ENCODE results near the gene OR6B2.
"Not testable (repeated sequence)": the region's sequence is repeated elsewhere in the genome, so short reads cannot be mapped to it uniquely, and the experiment has no call there.

Gene OR6B2

DNA sequence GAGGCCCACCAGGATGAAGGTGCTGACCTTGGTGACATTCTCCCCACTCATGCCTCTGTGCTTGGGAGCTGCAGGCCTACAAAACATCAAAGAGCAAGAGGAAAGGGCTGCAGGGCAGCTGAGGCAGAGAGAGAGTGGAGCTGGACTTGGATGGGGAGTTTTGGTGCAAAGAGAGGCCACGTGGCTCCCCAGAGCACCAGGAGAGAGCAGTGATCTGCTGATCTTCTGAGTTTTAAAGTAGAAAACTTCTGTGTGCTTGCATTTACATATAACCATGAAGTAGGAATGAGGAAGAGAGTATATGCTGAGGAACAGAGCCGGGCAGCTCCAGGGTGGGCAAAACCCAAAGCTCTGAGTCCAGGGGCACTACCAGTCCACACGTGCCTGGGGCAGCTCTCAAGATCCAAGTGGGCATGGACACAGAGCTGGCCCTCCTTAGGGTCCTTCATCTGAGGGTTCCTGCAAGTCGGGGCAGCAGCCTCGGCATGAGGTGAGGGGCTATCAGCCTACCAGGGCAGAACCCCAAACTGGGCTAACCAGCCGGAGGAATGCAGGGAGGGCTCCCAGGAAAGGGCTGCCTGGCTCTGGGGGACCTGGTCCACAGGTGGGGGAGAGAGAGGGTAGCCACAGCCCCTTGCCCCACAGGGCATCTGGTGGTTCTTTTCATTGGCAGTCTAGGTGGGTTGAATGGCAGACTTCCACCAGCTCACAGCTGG, at the start of gene OR6B2:
TSS of gene OR6B2 (minus strand) at position 51 of the 716 bp plus-strand sequence. CDS start at position 51, 0 bp downstream.
- no peak for DNase-seq

DNA sequence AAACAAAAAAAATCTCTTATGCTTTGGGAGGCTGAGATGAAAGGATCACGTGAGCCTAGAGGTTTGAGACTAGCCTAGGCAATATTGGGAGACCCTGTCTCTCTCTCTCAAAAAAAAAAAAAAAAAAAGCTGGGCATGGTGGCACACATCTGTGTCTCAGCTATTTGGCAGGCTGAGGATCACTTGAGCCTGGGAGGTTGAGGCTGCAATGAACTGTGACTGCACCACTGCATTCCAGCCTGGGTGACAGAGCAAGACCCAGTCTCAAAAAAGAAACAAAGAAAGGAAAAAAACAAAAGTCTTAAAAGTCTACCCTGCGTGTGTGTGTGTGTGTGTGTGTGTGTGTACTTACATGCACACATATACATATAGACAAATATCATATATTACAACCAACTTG, 48.4 kb upstream of the OR6B2 start:
- DNase-seq, result no peak

DNA sequence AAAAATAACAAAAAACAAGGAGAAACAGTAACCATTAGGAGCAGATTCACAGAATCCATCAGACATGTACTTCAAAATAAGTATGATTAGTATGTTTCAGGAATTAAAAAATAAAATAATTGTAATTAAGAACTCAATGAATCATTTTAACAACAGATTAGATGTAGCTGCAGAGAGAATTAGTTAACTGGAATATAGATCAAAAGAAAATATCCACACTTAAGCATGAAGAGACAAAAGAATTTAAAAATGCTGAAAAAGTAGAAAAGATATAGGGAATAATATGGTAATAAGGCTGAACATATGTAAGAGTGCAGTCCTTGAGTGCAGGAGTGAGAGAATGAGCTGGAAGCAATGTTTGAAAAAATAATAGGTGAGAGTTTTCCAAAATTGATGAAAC, 47.2 kb upstream of the OR6B2 start:
- DNase-seq, result no peak

DNA sequence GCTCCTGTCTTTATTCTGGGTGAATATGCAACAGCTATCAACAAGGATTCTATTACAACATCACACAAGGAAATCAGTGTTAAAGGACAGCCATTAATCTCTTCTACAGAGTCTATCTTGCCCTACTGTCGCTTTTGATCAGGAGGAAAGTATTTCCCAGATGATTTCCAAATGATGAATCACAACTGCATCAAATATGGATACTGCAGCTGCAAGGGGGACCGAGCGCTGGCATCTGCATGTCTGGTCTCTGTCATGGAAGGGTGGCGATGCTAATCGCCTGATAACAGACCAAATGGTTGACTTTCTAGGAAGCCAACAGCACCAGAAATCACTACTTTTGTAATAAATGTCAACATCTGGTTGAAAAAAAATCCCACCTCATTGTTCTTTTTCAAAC, 44.3 kb upstream of the OR6B2 start:
- DNase-seq, result no peak

DNA sequence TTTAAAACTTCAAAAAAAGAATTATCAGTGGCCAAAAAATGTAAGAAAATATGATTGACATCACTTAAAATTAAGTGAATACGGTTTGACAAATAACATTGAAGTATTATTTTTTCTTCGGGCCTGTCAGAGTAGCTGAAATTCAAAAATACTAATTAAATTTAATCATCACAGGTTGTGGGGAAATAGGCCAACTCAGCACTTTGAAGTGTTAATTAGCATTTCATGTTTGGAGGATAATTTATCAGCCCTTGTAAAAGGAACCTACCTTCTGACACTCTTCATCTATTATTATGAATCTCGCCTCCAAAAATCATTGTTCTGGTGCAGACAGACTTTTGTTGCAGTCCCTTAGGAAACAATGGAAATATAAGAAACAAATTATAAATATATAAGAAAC, 40.7 kb upstream of the OR6B2 start:
- no peak for DNase-seq

DNA sequence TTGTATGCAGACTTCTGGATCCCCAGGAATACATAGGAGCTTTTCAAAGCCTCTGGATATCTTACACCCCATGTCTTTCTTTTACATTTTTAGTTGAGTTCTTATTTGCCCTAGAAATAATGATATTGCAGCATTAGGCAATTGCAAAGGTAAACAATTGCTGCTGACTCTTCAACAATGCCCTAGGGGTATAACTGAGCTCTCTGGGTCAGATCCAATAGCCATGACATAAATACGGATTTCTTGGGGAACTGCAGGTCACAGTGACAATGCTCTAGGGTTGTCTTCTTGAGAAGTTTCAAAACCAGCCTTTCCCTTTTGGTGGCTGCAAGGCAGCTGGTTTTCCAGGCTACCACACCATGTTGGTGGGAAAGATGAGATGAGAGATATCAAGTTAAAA, 39.6 kb upstream of the OR6B2 start:
- no peak for DNase-seq

DNA sequence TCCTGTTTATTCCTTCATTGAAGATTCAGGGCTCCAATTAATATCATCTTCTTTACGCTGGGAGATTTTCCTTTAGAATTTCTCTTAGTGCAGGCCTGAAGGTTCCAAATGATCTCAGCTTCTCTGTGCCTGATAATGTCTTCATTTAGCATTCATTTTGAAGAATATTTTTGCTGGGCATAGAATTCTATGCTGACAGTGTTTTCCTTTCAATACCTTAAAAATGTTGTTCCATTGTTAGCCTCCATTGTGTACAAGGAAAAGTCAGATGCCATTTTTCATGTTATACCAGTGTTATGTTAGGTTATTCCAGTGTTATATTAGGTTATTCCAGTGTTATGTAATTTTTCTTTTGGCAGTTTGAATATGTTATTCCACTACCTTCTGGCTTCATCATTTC, 38.0 kb upstream of the OR6B2 start:
- DNase-seq, result no peak

DNA sequence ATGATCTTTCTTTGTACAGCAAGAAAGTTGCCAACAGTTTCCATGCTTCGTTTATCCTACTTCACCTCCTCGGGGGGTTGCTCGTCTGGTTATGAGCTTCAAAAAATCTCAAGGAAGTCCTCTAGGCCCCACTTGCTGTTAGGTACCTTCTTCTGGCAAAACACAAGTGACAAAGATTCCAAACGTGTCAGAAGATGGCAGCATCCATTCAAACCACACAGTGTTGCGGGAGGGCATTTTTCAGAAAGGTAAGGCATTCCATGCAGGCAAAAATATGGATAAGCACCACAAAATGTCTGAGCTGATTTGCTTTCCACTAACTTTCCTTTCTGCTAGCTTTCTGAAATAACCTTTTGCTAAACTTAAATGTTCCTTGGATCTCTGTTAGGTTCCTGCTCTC, 36.3 kb upstream of the OR6B2 start:
- DNase-seq, result no peak

DNA sequence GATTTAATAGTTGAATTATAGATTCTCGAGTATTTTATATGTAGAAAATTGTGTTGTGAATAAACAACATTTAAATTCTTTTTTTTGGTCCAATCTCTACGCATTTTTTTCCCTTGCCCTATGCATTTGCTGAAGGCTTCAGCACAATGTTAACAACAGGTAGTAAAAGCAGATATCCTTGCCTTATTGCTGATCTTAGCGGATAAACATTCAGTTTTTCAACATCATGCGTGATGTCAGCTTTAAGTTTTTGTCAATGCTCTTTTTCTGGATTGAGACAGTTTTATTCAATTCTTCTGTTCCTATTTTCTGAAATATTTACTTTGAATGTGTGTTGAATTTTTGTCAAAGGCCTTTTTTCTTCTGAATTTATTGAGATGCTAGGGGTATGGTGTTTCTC, 34.7 kb upstream of the OR6B2 start:
- no peak for DNase-seq

DNA sequence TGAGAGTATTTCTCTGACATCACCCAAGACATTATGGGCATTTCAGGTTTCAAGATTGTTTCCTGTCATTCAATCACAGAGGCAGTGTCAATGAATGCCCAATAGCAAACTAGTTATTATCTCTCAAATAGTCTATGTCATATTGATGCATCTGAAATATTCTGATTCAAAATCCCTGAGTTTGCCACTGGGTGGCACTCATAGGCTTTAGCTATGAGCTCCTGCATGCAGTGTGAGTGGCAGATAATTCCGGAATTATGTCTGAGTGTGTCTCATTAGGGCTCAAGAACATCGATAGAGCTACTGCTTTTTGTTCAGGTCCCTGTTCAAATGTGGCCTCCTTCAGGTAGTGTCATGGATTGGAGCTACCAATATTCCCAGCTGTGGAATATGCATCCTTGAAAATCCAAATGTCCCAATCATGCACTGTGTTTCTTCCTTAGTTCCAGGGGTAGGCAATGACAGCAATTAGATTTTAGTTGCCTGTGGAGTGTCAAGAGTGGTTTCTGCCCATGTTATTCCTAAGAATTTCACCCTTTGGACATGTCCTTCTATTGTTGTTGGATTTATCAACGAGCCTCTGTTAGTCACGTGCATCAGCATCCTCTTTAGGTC, 30.9 kb upstream of the OR6B2 start:
- no peak for DNase-seq

DNA sequence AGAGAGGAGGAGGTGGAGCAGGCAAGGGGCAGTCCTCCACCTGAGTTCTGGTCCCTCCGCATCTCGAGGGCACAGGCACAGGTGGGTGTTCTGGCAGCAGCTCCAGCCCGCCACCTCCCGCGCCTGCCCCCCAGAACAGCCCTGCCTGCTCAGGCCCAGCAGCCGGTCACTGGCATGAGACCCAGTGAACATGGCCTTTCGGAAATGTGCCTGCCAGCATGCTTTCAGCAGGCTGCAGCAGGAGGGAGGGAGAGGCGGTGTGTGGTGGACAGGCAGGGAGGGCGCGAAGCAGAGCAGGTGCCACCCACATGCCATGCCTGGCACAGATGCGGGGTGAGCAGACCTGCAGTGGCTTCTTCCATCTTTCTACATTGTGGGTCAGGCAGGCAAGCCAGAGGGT, 26.4 kb upstream of the OR6B2 start:
- DNase-seq, result no peak

DNA sequence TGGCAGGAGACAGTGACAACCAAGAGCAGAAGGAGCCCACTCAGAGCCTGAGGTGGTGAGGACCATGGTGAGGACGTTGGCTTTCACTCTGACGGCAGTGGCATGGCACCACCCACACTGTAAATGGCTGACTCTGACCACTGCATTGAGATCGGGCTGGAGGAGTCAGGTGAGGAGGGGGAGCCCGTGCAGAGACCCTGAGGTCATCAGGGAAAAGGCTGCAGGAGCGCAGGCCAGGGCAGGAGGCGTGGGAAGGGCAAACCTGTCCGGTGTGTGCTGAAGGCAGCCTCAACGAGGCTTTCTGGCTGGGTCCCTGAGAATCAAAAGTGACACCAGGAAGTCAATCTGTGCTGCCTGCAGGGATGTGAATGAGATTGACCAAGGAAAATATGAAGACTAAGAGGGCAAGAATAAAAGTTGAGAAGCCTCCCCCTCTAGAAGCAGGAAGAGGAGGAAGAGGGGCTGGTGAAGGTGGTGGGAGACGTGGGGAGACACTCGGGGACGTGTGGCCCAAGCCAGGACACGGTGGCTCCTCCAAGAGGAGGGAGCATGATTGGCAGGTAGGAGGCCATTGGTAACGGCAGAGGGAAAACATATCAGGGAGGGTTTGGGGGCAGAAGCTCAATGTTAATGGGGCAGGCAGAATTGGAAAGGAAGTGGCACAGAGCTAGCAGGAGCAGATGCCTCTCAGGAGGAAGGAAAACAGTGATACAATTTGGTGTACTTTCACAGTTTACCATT, 25.1 kb upstream of the OR6B2 start:
- no peak for DNase-seq

DNA sequence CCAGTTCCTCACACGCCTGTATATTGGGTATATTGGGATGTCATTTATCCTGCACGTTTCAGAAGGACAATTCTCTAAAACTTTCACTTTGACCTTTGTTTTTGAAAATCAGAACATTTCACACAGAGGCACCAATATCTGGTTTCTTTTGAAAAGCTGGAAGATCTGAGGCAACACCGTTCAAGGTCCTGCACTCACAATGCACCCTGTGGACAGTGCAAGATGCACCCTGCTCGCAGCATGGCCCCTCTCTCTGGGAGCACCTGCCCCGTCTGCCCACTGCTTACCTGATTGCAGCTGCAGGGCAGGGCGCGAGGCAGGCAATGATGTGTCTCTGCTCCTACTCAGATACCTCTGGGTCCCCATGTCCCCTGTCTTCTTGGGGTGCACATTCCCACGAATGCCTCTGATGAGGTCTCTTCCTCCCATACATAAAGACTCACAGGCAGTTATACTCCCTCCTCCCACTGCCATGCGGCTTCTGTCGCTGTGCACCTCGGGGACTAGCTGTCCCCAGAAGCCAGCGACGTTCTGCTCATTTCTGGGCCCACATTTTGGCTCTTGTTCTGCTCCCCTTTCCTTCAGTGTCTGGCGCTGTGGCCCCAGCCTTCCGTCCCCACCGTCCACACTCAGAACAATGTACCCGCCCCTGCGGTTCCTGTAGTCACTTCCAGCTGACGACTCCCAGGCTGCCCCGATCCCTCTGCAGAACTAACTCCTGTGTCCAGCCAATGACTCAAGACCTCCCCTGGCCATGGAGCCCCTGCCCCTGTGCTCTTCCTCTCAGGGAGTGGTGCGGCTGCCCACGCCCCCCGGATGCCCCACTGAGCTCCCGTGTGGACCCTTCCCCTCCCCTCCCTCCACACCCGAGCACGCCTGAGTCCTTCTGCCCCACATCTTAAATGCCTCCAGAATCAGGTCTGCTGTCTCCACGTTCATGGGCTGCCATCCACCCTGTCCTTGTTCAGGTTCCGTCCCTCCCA, 23.2 kb upstream of the OR6B2 start, which contains the start of gene OR6B3:
TSS of gene OR6B3 (minus strand) at position 349 of the 983 bp plus-strand sequence.
- no peak for DNase-seq

DNA sequence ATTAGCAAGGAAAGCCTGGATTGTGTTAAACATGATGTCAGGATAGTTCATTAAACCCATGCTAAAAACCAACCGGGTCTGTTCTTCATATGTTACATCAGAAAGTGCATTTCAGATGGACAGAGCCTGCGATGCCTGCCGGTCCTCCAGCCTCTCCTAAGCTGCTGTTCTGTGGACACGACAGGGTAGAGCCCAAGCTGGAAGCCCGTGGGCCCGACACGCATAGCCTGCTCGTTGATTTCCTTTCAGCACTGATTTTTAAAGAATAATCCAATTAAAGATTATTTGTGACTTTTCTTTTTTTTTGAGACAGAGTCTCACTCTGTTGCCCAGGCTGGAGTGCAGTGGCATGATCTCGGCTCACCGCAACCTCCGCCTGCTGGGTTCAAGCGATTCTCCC, 22.3 kb upstream of the OR6B2 start:
- no peak for DNase-seq

DNA sequence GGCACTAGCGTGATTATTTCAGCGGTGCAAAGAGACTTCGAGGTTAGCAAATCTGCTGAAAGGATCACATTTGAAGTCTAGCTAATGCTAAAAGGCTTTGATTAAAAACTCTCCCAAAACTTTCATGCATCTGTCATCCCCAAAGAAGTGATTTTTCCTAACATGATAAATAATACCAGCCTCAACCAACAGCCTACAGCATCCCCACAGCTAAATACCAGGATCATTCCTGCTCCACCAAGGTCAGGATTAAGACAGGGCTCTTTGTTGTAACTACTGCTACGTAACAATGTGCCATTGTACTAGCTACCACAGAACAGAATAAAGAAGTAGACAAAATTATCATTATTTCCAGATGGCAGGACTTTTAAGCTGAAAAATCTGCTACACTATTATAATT, 21.5 kb upstream of the OR6B2 start:
- no peak for DNase-seq

DNA sequence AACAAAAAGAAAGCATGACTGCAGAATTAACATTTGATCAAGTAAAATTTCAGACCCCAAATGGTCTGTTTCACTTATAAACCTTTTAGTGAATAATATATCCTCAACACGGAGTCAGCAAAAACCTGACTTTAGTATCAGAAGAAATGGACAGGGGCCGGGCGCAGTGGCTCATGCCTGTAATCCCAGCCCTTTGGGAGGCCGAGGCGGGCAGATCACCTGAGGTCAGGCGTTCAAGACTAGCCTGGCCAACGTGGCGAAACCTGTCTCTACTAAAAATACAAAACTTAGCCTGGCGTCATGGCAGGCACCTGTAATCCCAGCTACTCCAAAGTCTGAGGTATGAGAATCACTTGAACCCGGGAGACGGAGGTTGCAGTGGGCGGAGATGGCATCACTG, 20.0 kb upstream of the OR6B2 start:
- no peak for DNase-seq

DNA sequence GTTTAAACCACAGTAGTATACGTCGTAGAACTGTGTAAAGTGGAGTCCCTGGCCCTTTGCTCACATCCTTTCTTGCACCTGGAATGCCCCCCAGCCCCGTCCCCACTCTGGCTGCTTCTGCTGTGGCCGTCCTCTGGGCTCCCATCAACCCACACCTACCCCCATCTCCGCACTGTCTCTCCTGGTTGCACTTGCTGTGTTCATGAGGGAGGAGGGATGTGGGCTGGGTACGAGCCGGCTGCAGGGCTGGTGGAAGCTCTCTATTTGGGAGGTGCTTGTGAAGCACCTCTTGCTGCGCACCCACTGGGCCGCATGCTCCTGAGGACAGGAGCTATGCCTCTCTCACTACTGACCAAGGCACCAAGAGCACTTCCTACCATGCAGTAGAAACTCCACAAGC, 18.0 kb upstream of the OR6B2 start:
- no peak for DNase-seq

DNA sequence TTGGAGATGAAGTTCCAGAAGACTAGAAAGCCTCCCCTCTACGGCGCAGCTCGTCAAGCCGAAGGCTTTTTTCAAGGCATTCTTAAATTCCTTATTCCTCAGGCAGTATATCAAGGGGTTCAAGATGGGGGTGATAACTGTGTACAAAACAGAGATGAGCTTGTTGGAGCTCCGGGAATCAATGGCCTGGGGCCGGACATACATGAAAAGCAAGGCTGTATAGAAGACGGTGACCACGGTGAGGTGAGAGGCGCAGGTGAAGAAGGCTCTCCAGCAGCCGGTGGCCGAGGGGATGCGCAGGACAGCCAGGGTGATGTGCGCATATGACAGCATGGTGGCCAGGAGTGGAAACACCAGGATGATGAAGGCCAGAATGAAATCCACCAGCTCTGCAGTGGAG, 14.9 kb upstream of the OR6B2 start:
- DNase-seq, result no peak

DNA sequence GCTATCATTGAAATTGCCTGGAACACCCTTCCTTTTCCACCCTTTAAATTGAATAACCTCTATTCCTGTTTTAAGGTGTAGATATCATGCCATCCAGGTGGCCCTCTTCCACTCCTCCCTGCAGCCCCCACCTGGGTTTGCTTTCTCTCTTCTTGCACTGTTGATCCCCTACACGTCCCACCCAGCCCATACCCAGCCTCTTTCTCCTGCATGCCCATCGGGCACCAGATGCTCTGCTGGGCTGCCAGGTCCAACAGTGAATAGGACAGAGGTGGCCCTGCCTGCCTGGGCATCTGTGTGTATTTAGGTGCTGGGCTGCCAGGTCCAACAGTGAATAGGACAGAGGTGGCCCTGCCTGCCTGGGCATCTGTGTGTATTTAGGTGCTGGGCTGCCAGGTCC, 13.9 kb upstream of the OR6B2 start:
- DNase-seq, result not testable (repeated sequence)

DNA sequence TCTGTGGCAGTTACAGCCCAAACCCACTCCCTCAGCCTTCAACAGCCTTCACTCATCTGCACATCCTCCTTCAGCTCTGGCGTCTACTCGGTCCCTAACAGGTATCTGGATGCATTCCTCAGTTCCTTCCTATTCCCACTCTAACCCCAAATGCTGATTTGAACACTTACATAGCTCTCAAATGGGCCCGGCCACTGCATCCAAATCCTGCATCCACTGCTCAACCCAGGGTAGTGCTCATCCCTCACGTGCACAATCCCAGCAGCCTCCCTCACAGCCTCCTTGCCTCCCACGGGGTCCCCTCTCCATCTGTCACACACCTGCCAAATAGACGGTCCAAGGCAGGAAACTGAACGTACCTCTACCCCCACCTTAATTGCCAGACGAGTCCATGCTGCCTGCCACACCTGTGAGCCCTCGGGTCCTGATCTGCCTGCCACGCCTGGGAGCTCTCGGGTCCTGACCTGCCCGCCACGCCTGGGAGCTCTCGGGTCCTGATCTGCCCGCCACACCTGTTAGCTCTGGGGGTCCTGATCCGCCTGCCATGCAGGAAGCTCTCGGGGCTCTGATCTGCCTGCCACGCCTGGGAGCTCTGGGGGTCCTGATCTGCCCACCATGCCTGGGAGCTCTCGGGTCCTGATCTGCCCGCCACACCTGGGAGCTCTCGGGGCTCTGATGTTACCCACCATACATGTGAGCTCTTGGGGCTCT, 13.2 kb upstream of the OR6B2 start:
- DNase-seq, result no peak

DNA sequence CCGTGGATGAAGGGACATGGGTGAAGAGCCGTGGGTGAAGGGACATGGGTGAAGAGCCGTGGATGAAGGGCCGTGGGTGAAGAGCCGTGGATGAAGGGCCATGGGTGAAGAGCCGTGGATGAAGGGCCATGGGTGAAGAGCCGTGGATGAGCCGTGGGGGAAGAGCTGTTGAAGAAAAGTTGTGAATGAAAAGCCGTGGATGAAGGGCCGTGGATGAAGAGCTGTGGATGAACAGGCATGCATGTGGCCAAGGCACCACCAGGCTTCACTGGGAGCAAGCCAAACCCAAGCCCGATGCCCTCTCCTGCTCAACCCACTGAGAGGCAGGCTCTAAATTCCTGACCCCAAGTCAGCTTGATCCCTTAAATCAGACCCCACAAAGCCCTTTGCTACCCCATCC, 12.5 kb upstream of the OR6B2 start:
- no peak for DNase-seq

DNA sequence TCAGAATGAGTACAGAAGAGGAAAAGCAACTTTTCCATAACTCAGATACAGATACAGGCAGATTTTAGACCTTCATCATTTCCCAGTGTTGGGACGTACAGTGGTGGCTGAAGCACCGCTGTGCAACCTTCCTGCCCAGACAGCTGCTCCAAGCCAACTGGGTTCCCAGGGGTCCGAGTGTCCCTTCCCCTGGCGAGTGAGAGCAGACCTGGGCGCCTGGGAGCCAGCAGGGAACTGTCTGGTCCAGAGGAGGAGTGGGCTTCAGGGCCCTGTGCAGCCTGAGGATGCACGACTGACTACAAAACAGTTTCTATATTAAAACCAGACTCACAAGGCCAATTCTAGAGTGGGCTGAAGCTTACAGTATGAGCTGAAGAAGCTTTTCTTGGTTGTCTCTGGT, 11.1 kb upstream of the OR6B2 start:
- no peak for DNase-seq
